Stimulated activated CD4-positive, alpha-beta T cell treated with anti-CD3 and anti-CD28 coated beads, TNF-alpha, amount 100 ng/mL, for 24 hours (primary cell): ENCODE data around the gene GTF2IRD1.
"Not testable (repeated sequence)": the region's sequence is repeated elsewhere in the genome, so short reads cannot be mapped to it uniquely, and the experiment has no call there.

Source experiments
- DNase-seq, 3 experiments: peaks; one replicate each; pipeline ENCODE4 v3.0.0-alpha.2; 2020; ENCODE audit warnings: low read depth in 3 of 3

The GTF2IRD1 gene

GRCh38 chr7:74489997-74490945 lies 36.6 kb downstream of the GTF2IRD1 start:
- no peak for DNase-seq

DNA sequence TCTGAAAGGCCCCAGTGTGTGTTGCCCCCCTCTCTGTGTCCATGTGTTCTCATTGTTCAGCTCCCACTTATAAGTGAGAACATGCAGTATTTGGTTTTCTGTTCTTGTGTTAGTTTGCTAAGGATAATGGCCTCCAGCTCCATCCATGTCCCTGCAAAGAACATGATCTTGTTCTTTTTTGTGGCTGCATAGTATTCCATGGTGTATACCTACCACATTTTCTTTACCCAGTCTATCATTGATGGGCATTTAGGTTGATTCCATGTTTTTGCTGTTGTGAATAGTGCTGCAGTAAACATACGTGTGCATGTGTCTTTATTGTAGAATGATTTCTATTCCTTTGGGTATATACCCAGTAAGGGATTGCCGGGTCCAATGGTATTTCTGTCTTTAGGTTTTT lies 37.8 kb downstream of the GTF2IRD1 start:
- not testable (repeated sequence) for DNase-seq

GRCh38 chr7:74493295-74493694 lies 39.6 kb downstream of the GTF2IRD1 start:
- DNase-seq = no peak

DNA sequence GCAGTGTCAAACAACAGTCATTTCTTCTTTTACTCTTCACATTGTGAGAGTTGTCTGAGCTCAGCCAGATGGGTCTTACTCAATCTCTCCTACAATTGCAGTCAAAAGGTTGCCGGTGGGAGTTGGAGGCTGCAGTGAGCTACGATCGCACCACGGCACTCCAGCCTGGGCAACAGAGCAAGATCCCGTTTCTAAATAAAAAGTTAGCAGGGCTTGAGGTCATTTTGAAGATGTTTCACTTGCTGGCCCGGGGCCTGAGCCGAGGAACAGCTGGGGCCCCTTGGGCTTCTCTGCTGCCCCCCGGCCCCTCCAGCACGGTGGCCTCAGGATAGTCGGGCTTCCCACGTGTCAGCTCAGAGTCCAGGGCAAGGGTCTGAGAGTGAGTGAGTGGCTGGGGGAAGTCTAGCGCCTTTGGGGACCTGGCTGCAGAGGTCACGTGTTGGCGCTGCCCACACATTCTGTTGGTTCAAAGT lies 40.4 kb downstream of the GTF2IRD1 start:
- no peak for DNase-seq

GRCh38 chr7:74495112-74496086 lies 41.7 kb downstream of the GTF2IRD1 start:
- no peak for DNase-seq

- DNase-seq = no peak
These were observed 42.6 kb downstream of the GTF2IRD1 start for GRCh38 chr7:74496272-74496671.

GRCh38 chr7:74496773-74497172 lies 43.1 kb downstream of the GTF2IRD1 start:
- DNase-seq = not testable (repeated sequence)

GRCh38 chr7:74498354-74498753 lies 44.6 kb downstream of the GTF2IRD1 start:
- DNase-seq = no peak

DNA sequence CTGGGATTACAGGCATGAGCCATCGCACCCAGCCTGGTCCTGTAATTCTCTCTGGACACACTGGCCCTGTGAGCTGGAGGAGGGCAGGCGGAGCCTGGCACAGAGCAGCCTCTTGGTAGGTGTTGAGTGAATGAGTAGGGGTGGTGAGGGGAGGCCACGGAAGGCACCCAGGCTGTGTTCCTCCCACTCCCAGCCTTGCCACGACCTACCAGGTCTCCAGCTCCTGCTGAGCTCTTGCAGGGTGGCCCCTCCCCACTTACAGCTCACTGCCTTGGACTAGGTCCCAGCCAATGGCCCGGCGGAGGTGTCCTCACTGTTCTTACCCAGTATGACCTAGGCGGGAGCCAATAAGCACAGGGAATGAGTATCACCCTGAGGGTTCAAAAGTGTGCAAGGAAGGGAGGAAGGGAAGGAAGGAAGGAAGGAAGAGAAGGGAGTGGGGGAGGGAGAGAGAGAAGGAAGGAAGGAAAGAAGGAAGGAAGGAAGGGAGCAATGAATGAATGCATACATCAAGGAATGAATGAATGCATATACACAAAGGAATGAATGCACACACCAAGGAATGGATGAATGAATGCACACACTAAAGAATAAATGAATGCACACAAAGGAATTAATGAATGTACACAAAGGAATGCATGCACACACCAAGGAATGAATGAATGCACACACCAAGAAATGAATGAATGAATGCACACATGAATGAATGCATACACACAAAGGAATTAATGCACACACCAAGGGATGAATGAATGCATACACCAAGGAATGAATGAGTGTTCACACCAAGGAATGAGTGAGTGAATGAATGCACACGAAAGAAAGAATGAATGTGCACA lies 45.5 kb downstream of the GTF2IRD1 start:
- DNase-seq = no peak

- DNase-seq = no peak
These were observed 46.2 kb downstream of the GTF2IRD1 start for GRCh38 chr7:74499835-74500388.

DNA sequence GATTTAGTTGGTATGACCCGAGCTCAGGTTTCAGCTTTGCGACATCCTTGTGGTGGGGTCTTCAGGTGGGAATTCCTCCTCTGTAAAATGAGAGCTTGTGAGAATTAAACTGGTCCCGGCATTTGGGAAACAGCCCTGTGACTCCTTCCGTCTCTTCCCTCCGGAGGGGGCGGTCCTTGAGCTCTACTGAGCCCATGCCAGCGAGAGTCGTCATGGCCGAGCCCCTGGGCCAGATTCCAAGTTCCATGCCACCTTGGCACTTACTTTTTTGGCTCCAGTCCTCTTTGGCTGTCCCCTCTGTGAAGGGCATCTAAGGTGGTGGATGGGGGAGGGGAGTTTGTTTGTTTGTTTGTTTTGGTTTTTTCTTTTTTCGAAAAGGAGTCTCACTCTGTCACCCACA lies 47.6 kb downstream of the GTF2IRD1 start:
- no peak for DNase-seq

- no peak for DNase-seq
These were observed 48.6 kb downstream of the GTF2IRD1 start for GRCh38 chr7:74502216-74502891.

GRCh38 chr7:74503061-74503460 lies 49.4 kb downstream of the GTF2IRD1 start:
- no peak for DNase-seq

- no peak for DNase-seq
These were observed 50.2 kb downstream of the GTF2IRD1 start for GRCh38 chr7:74503943-74504342.

DNA sequence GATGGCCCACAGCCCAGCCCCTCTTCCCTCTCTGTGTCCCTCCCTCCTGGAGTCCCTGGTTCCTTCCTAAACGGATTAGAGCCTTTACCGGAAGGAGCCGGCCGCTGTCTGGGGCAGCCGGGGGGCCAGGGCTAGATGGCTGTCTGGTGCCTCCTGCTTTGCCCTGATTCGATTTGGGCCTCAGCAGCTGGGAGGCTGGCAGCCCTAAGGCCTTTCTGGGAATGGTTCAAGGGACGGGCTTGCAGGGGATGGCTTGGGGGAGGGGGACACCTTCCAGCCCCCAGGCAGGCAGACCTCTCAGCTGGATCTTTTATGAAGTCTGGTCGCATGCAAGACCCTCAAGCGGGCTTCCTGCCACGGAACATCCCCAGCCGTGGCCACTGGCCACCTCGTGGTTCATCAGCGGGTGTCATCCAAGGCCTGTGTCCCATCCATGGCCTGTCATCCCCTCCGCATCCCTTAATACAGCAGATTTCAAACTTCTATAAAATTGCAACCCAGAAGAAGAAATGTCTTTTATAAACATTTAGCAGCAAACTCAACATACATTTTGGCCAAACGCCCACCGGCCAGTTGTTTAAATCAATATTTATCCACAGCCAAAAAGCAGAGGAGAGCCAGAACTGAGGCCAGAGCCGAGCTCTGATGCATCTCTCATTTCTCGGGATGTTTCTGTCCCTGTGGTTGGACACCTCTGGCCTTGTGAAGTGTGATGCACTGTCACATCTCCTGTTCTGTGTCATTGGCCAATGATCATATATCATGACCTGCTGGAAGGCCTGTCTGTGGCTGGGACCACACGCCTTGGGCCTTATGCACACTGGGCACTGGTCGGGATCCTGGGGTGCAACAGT lies 52.0 kb downstream of the GTF2IRD1 start:
- no peak for DNase-seq

DNA sequence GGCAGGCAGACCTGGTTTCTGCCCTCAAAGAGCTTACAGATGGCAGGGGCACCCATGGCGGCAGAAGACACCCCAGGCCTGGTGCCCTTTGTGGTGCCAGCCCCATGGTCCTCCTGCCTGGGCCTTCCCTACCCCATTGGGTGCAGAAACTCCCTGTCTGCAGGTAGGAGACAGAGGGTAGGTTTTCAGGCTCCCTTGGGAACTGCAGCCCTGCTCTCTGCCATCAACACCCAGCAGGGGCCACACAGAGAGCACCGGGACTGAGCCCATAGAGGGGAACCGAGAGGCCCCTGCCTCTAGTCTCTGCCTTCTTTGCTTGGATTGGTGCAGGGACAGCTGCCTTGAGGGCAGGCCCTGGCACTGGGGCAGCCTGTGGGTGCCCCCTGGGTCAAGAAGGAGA lies 52.6 kb downstream of the GTF2IRD1 start:
- no peak for DNase-seq

DNA sequence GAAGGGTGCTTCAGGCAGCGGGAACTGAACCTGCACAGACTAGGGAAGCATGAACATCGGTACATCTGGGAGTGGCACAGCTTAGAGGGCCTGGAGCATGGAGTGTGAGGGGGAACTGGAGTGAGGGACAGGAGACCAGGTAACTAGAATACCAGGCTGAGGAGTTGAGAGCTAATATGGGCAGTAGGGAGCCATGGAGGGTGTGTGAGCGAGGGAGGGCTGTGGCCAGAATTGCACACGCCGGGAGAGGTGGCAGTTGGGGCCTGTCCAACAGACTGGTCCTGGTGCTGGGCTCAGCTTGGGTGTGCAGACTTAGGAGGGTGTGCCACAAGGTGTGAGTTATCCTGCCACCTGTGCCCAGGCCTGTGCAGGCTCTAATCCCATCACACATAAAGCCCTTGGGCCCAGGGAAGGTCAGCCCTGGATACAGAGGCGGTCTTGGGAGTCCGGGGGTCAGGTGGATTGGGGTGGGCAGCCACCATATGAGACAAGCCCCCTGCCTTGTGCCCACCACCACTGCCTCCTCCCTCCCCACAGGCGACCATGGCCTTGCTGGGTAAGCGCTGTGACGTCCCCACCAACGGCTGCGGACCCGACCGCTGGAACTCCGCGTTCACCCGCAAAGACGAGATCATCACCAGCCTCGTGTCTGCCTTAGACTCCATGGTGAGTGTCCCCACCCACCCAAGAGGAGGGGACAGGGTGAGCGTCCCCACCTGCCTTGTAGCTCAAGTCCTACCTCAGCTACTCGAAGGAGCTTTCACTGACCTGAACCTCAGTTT lies 54.0 kb downstream of the GTF2IRD1 start:
- DNase-seq = no peak

DNA sequence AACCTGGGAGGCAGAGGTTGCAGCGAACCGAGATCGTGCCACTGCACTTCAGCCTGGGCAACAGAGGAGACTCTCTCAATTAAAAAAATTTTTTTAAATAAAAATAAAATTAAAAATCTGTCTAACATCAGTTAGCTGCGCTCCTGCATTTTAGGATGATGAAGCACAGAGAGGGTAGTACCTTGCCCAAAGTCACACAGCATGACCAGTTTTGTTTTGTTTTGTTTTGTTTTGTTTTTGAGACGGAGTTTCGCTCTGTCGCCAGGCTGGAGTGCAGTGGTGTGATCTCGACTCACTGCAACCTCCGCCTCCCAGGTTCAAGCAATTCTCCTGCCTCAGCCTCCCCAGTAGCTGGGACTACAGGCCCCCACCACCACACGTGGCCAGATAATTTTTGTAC lies 55.7 kb downstream of the GTF2IRD1 start:
- DNase-seq = not testable (repeated sequence)

DNA sequence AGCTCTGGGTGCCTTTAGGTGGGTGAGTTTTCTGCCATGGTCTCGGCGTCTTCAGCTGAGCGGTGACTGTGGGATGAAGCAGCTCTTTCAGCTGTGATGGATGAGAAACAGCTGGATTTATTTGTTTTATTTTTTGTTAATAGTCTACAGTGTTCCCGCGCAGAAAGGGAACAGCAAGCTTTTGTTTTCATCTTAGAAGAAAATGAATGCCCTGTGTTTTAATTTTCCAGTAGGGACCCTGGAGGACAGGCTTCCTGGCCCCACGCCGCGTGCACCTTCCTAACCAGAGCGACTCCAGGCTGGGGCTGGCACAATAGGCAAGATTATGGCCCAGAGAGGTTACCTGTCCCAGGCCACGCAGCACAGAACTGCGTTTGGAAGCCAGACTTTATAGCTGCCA lies 57.6 kb downstream of the GTF2IRD1 start:
- no peak for DNase-seq
